Right ventricle myocardium superior (tissue), 1 donor: ENCODE results near the gene MCM6. TPM values are rescaled to one million over a fixed set of nuclear protein-coding genes. Genes with fewer than 3 reads are reported as not detected.
A peak's percentile ranks its signal among the peaks of the same experiment; 100 is the strongest.
"Not testable (repeated sequence)": the region's sequence is repeated elsewhere in the genome, so short reads cannot be mapped to it uniquely, and the experiment has no call there.

Experiments
- ATAC-seq: fragments of 200-7000 bp; cut with Tn5 transposase; one replicate; pipeline ENCODE4 v1.9.1; 2020; ENCODE audit warnings: mild to moderate bottlenecking; ENCODE audit not compliant: poor library complexity
- DNase-seq: peaks from one replicate; pipeline ENCODE4 v3.0.0-alpha.2; 2020
- intact Hi-C: fragments of 100-400 bp; cut with DNase I; formaldehyde crosslinking; loops from one replicate; pipeline ENCODE4 v1.11.2; 2022
- total RNA-seq: library from RNA; stranded (reverse); fragmentation: NEBNext Ultra II Directional; extraction: Animal tissue kit (Norgen Biotek cat#: 25700); gene quantifications from one replicate; pipeline ENCODE4 v1.2.1, GENCODE V29; 2021
- donor health status: DM: no; HTN: yes; CAD: no; lungs with severe emphysema.

Gene MCM6
- total RNA-seq, 1 donor from 2014 or later = 4.0 TPM

DNA sequence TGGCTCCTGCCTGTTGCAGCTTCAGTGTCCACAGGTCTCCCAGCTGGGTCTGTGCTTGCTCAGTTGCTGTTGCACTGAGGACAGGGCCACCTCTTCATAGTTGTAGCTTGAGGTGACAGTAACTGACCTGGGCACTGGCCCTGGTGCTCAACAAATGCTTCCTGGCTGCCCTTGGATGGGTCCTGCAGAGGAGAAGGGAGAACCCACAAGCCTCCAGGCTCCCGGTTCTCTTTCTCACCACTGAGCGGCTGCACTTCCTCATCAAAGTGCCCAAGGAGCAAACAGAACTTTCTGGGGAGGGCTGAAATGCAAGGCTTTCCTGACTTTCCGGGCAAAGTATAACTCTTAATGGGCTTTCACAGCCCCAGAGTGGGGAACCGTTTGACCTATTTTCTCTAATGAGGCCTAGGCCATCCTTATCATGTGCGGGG lies 78.0 kb downstream of the MCM6 start:
- DNase-seq (no peak), ATAC-seq (peak; percentile 48)
- intact Hi-C loops = no loop called here

DNA sequence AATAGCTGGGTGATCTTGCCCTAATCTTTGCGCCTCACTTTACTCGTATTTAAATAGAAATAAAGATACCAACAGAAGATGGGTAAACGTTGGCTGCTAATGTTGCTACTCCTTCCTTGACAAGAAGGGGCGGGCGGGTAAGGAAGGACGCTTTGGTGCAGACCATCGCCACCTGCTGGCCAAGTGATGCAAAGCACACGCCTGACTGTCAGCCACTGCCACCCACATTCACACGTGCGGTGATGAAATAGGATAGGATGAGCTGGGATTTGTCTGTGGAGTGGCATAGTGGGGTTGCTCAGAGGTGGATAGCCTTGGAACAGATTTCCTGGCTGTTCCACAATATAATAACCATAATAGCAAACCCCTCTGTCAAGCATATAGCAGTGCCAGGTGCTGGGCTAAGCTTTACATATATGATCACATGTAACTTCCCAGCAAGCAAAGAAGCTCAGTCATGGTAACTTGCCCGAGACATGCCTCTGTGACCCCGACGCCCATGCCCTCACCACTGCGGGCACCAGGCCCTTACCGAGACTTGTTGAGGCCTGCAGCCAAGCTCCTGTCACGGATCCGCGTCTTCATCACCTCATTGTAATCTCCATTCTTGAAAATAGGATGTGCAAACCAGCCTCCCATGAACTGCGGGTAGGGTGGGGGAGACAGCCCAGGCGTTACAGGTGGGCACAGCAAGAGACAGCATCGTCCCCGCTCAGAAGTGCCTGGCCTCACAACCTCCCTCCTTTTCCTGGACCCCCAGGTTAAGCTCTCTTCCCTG lies 78.6 kb downstream of the MCM6 start:
- DNase-seq (peak; percentile 81), ATAC-seq (peak; percentile 90)
- intact Hi-C loops = no loop called here

DNA sequence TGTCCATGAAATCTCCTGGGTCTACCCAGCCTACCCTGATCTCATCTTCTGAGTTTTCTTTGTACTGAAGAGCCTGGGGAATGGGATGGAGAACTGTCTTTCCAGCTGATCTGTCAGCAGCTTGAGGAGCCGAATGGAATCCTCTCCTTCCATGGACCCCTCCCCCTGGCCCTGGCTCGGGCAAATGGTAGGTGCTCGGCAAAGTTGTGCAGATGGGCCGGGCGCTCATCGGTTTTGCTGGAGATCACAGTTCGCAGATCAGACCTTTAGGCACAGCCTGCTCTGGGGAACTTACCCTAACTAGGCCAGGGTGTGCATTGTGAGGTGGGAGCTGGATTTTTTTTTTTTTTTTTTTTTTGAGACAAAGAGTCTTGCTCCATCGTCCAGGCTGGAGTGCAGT lies 79.6 kb downstream of the MCM6 start:
- intact Hi-C loops = no loop called here
- no peak for DNase-seq
- ATAC-seq = no peak

DNA sequence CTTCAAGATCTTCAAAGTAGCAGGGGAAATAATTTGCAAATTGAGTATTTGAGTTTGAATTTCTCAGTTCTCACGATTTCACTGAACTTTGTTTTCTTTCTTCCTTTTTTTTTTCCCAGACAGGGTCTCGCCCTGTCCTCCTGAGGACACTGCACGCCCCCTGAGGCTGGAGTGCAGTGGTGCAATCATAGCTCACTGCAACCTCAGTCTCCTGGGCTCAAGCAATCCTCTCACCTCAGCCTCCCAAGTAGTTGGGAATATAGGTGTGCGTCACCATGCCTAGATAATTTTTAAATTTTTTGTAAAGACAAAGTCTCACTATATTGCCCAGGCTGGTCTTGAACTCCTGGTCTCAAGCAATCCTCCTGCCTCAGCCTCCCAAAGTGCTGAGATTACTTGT lies 80.6 kb downstream of the MCM6 start:
- DNase-seq, ATAC-seq, intact Hi-C loops: not testable (repeated sequence)

DNA sequence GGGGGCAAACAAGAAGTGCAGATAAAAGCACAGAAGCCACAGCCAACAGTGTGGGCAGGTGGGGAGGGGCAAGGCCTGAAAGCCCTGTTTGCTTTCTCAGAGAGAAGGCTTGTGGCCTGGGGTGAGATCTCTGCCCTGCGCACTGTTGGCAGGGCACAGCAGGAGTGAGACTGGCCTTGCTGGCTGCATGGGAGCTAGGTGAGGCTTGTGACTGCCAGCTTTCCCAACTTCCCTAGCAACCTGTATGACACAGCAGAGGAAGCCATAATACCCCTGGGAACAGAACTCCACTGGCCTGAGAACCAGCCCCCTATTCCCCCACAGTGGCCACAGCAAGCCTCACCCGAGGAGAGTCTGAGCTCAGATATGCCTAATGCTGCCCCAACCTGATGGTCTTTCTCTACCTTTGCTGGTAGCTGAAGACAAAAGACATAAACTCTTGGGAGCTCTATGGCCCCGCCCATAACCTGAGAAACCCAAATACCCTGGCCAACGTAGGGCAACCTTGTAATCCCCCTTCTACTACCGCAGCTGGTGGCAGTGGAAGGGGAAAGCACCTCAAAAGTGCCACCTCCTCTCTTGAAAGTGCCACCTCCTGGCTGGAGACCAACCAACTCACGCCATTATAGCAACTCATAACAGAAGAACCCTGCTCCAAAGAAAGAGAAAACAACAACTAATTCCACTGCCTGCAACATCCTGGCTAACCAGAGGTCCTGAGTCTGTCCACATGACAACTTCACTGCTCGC lies 83.7 kb downstream of the MCM6 start:
- DNase-seq (no peak), ATAC-seq (no peak)
- intact Hi-C loops = no loop called here

DNA sequence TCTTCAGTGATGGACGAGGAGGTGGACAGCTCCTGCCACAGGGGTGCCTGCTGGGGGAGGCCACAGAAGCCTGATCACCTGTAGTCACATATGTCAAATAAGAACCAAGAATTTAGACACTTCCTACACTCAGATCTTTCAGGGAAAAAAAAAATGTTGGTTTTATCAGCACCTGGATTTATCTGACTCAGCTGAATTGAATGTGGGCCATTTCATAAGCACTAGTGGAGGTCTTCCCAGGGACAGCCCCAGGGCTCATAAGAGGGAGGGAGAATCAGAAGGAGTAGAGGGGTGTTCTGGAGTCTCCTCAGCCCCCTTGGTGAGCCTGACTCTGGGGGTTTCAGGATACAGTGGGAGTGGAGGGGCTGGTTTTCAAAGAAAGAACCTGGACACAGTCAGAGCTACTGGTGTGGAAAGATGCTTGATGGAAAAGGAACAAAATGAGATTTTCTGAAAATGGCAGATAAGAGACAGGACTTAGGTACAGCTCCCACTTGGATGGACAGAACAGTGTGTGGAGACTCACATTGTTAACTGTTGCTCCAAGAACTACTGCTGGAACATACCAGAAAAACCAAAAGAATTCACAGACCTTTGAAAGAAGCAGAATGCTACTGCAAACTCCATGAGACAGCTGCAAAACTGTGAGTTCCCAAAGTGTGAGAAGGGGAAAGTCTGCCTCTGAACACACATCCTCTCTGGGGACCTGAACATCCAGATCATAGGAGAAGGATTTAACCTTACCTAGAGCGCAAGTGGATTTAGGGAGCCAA lies 84.6 kb downstream of the MCM6 start:
- DNase-seq (no peak), ATAC-seq (no peak)
- intact Hi-C loops = no loop called here

DNA sequence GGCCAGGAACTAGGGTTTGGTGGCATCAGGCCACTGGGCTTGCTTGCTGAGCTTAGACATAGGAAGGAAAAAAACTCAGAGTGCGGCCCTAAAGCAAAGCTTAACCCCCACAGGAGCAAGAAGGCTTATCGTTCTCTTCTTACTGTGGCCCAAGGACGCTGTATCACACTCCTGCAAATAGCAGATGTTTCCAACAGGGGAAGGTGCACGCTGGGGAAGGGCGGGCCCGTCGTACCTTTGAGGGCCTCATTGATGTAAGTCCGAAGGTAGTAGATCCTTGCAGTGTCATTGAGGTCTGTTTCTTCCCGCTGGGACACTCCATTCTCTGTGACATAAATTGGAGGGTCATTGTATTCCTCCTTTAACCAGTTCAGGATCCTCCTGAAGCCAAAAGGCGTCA lies 85.8 kb downstream of the MCM6 start:
- intact Hi-C loops = no loop called here
- ATAC-seq (no peak), DNase-seq (no peak)

Other genes with a start within 250 kb of the MCM6 start
- gene UBXN4, start 134.6 kb downstream of the MCM6 start, total RNA-seq = 62.0 TPM
- not detected for gene LCT, start 39.3 kb downstream of the MCM6 start, total RNA-seq
- gene DARS1, start 109.2 kb upstream of the MCM6 start, total RNA-seq = 62.8 TPM
- gene CXCR4, start 241.7 kb upstream of the MCM6 start, total RNA-seq = 2.0 TPM